Heart right ventricle (tissue), 16 donors: Measurements from ENCODE around the gene HELQ. TPM values are rescaled to one million over a fixed set of nuclear protein-coding genes. Genes with fewer than 3 reads are reported as not detected.

Source experiments
- ATAC-seq, 8 donors: fragments of 200-7000 bp; cut with Tn5 transposase; one replicate each; pipeline ENCODE4 v1.9.1; 2020; ENCODE audit warnings: mild to moderate bottlenecking in 8 of 8, moderate library complexity in 8 of 8, moderate number of reproducible peaks in 1 of 8
- DNase-seq, 2 donors: peaks; one replicate each; pipeline ENCODE4 v3.0.0-alpha.2; 2020
- H3K27ac ChIP-seq, 10 donors: fragments of 200-600 bp; sonication (generic) in 2 of 10; one replicate each; pipeline versions ENCODE4 v1.5.0 to v1.8.0; 2020 to 2022; ENCODE audit warnings: mild to moderate bottlenecking in 3 of 10
- H3K27me3 ChIP-seq, 7 donors: fragments of 200-600 bp; one replicate each; pipeline ENCODE4 v1.8.0; 2021 to 2022; ENCODE audit warnings: mild to moderate bottlenecking in 2 of 7
- H3K36me3 ChIP-seq, 9 donors: fragments of 200-600 bp; sonication (generic) in 1 of 9; one replicate each; pipeline versions ENCODE4 v1.5.0 to v1.8.0; 2020 to 2022; ENCODE audit warnings: mild to moderate bottlenecking in 2 of 9
- H3K4me1 ChIP-seq, 9 donors: fragments of 200-600 bp; sonication (generic) in 1 of 9; one replicate each; pipeline versions ENCODE4 v1.5.0 to v1.8.0; 2020 to 2022; ENCODE audit warnings: mild to moderate bottlenecking in 4 of 9
- H3K4me3 ChIP-seq, 10 donors: fragments of 200-600 bp; sonication (generic) in 2 of 10; one replicate each; pipeline versions ENCODE4 v1.5.0 to v1.8.0; 2020 to 2022; ENCODE audit warnings: mild to moderate bottlenecking in 7 of 10, moderate library complexity in 2 of 10
- H3K9me3 ChIP-seq, 11 donors: fragments of 200-600 bp in 10 of 11; sonication (generic) in 2 of 11; one replicate each; pipeline versions ENCODE4 v1.5.0 to v1.8.0; 2013 to 2022; ENCODE audit warnings: mild to moderate bottlenecking in 2 of 11, control low read depth in 1 of 11, moderate library complexity in 1 of 11
- WGBS, 2 donors: extraction: QIAGEN DNeasy Blood & Tissue Kit; methylation state at CpG; one replicate each; pipeline ENCODE4 v1.1.7; 2013; ENCODE audit warnings: inconsistent platforms in 1 of 2; 5-methylcytosine and 5-hydroxymethylcytosine counted together
- intact Hi-C, 10 donors: fragments of 100-400 bp; cut with DNase I; formaldehyde crosslinking; loops; one replicate each; pipeline versions ENCODE4 v1.11.1 to v1.14.2; 2022
- polyA plus RNA-seq, 2 donors: library from polyadenylated mRNA; stranded (reverse); fragments of 200-250 nt; gene quantifications; one replicate each; pipeline ENCODE4 v1.2.3, GENCODE V29; 2013
- total RNA-seq, 10 donors: library from RNA; stranded (reverse); fragmentation: NEBNext Ultra II Directional in 3 of 10; extraction: Animal tissue kit (Norgen Biotek cat#: 25700) in 3 of 10; gene quantifications; one replicate each; pipeline versions ENCODE4 v1.2.1 to v1.2.4, GENCODE V29; 2021 to 2023
- TF ChIP-seq, protein P1 (sequence below), 9 donors: fragments of 200-600 bp; sonication (generic) in 2 of 9; IDR thresholded peaks; one replicate each; pipeline versions ENCODE4 v1.5.0 to v1.8.0; 2021 to 2022; ENCODE audit warnings: antibody characterized with exemption in 9 of 9, mild to moderate bottlenecking in 5 of 9, moderate library complexity in 1 of 9
- donor health status: Arrhythmogenic right ventricular cardiomyopathy.
- donor health status: ischemic (EF 13 %, LVEDD 7.1; RV severe dilation, severe dysfunction).
- donor health status: healthy with polysubstance abuse.
- donor health status: DM: no; HTN: yes; CAD: no.
- donor health status: DM: no; HTN: no; CAD: no.
- donor health status: ischemic (EF 25% LVEDD 6.9; RV normal size, moderate dysfunction).
- donor health status: ischemic (EF 25% LVEDD 5.7; RV mildly dilated, moderate dysfunction).
- donor health status: healthy.
- donor health status: DM: yes; HTN: yes; CAD: no.
- donor health status: Ischemic cardiomyopathy.
- donor health status: ischemic (EF 35%, LVEDD 5.7; RV mildly dilated, moderate dysfunction).
- donor health status: nonischemic (EF 11% LVEDD 7.7; RV severe dilation, severe dysfunction).
- donor health status: DM: yes; HTN: yes; CAD: no.
- donor health status: PGD.
- donor health status: ischemic (EF 29% LVEDD 5.4; RV normal size, mild dysfunction).
- donor health status: nonischemic (EF 23%, LVEDD 6.1; RV moderate dilation, normal function).

The HELQ gene
- total and polyA plus RNA-seq, 12 donors, result 5.1 to 15.7 (median 12.9) TPM

DNA sequence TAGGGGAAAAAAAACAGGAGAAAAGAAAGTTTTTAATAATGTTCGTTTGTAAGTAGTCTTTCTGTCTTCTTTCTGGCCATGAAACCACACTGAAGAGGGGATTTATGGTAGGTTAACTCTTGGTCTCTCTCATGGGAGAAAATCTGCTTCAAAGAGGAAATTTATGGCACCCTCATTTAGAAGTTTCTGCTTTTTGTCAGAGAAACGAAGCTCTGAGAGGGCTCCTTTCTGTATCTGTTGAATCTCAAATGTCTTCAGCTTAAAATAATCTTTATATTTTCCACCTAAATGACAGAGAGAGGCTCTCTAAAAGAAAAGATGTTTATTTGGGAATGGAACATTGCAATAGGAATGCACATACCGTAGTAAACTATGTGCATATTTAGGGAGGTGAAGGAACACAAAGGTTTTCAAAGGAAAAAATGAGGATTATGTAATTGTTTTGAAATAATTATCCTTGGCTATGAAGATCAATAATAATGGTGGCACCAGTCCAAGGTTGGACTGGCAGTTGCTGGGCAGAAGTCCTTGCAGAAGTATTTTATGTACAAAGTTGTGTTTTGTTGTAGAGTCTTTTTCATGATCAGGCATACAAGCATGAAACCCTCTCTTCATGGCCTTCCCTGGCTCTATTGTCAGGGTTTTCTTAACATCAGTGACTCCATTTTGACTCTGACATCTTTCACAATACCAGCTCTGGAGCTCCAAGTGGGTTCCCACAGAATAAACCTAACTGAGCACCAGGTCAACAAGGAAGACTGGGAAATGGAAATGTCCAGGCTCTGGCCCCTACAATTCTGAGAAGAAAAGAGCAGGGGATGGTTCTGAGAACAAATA is 67.9 kb downstream of the HELQ start:
- 70% methylated on average over 3 of the region's 3 CpGs for WGBS, 2 donors
- no peak for DNase-seq
- Histone ChIP-seq H3K4me3 (no peak overlapping the region), H3K27me3 (no peaks in the 10 kb centered on the region), H3K27ac (no peak overlapping the region), H3K4me1 (peaks cover 0 to 12% (median 0%) of the 10 kb centered on the region in 9 donors), H3K9me3 (peaks cover 0 to 2% (median 0%) of the 10 kb centered on the region in 11 donors), H3K36me3 (no peaks in the 10 kb centered on the region)
- no peak for ATAC-seq
- TF ChIP-seq, protein P1, sequence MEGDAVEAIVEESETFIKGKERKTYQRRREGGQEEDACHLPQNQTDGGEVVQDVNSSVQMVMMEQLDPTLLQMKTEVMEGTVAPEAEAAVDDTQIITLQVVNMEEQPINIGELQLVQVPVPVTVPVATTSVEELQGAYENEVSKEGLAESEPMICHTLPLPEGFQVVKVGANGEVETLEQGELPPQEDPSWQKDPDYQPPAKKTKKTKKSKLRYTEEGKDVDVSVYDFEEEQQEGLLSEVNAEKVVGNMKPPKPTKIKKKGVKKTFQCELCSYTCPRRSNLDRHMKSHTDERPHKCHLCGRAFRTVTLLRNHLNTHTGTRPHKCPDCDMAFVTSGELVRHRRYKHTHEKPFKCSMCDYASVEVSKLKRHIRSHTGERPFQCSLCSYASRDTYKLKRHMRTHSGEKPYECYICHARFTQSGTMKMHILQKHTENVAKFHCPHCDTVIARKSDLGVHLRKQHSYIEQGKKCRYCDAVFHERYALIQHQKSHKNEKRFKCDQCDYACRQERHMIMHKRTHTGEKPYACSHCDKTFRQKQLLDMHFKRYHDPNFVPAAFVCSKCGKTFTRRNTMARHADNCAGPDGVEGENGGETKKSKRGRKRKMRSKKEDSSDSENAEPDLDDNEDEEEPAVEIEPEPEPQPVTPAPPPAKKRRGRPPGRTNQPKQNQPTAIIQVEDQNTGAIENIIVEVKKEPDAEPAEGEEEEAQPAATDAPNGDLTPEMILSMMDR (IDR thresholded peaks at IDR 0.05), result no peak
- intact Hi-C loops, result no loop called here

DNA sequence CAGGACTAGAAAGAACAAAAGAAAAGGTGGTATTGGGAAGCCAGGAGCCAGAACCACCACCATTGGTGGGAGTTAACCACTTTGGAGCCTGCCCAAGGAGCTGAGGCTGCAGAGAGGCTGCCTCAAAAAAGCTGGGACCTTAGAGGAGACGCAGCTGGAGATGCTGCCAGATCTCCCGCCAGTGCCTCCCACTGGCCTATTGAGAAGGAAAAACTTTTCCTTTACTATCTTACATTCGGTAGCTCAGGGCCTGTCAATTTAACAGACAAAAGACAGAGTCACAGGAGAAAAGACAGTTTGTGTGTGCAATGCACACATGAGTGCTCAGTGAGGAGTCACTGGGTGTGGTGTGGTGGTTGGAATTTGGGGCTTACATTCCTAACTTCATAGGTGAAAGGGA is 68.6 kb downstream of the HELQ start:
- Histone ChIP-seq H3K27ac (no peak overlapping the region), H3K4me1 (peaks cover 0 to 12% (median 0%) of the 10 kb centered on the region in 9 donors), H3K27me3 (no peaks in the 10 kb centered on the region), H3K36me3 (no peaks in the 10 kb centered on the region), H3K9me3 (peaks cover 0 to 9% (median 0%) of the 10 kb centered on the region in 11 donors), H3K4me3 (no peak overlapping the region)
- WGBS, 2 donors, result 50 to 56% methylated on average over 3 of the region's 3 CpGs
- no peak for ATAC-seq
- intact Hi-C loops, result no loop called here
- TF ChIP-seq, protein P1 (IDR thresholded peaks at IDR 0.05), result no peak
- DNase-seq, result no peak

DNA sequence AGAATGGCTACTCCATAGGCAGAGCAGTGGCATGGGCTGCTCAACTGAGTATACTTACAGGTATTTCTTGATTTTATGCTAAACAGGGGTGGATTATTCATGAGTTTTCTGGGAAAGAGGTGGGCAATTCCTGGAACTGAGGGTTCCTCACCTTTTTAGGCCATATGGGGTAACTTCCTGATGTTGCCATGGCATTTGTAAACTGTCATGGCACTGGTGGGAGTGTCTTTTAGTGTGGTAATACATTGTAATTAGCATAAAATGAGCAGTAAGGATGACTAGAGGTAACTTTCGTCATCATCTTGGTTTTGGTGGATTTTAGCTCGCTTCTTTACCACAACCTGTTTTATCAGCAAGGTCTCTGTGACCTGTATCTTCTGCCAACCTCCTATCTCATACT is 72.8 kb downstream of the HELQ start:
- H3K27me3 ChIP-seq, result no peaks in the 10 kb centered on the region
- intact Hi-C loops, result no loop called here
- H3K4me3 ChIP-seq, result no peak overlapping the region
- 66 to 78% methylated on average over 2 of the region's 2 CpGs for WGBS, 2 donors
- no peak overlapping the region for H3K27ac ChIP-seq
- no peaks in the 10 kb centered on the region for H3K36me3 ChIP-seq
- ATAC-seq (no peak), DNase-seq (no peak)
- H3K9me3 ChIP-seq, result peaks cover 0 to 23% (median 5%) of the 10 kb centered on the region in 11 donors
- no peaks in the 10 kb centered on the region for H3K4me1 ChIP-seq
- TF ChIP-seq, protein P1 (IDR thresholded peaks at IDR 0.05), result no peak

DNA sequence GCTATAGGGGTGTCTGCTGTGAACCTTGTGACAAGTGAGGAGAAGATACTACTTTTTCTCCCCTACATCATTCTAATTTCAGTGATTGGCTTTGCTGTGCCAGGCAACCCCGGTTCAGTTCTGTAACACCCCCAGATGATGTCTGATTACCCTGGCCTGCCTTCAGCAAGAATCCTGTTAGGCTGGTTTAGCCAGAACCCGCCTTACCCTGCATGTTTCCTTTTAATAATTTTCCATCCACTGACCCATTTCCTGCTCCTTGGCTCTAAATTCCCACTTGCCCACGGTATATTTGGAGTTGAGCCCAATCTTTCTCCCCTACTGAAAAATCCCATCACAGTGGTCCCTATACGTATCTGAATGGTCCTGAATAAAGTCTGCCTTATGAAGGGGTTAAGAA is 74.5 kb downstream of the HELQ start:
- 69 to 73% methylated on average over 4 of the region's 4 CpGs for whole genome bisulfite sequencing, 2 donors
- TF ChIP-seq, protein P1 (IDR thresholded peaks at IDR 0.05), result no peak
- ATAC-seq, result no peak

More for the DNA sequence above, 74.5 kb downstream of the HELQ start:
- Histone ChIP-seq H3K4me1 (no peaks in the 10 kb centered on the region), H3K27me3 (no peaks in the 10 kb centered on the region), H3K4me3 (no peak overlapping the region), H3K27ac (no peak overlapping the region), H3K9me3 (peaks cover 0 to 23% (median 5%) of the 10 kb centered on the region in 11 donors), H3K36me3 (no peaks in the 10 kb centered on the region)
- no peak for DNase-seq
- intact Hi-C loops, result no loop called here
